ENCODE results near the gene HIPK2. TPM values are rescaled to one million over a fixed set of nuclear protein-coding genes. Genes with fewer than 3 reads are reported as not detected.

Gene HIPK2
- total RNA-seq, 2 donors from 2014 or later = 22.1 to 26.4 TPM

DNA sequence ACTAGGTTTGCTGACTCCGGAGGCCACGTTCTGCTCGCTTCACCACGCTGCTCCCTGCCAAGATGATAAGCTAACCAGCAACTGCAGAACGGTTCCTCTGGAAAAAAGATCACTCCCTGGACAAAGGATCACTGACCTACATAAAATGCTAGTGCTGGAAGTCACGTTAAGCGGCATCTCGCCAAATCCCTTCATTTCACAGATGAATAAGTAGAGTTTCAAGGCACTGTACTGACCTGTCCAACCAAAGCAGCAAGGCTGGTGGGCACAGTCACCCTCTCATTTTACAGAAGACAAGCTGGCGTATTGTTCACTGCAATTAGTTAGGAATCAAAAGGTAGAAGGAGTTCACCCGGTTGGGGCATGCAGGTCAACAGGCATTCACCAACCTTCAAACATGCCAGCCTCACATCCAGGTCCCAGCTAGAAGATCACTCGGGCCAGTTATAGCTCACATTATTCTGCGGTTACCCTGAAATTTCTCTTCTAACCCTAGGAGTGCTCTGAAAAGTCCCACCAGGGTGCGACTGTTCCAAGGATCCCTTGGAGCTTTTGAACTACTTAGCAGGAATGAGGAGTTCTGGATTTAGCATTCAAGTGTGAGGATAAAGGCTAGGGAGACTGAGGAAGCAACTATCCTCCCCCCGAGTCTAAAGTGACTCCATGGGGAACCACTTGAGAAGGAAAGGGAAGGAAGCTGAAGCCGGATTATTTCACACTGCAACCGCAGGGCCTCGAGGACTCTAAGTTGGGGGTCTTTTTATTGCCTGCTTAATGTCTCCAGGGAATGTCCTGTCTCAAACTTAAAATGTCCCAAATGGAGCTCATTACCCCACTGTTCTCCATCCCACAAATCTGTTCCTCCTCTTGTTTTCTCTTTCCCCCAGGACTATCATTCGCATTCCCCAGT, 32.8 kb downstream of the HIPK2 start:
- TF ChIP-seq POLR2A (IDR thresholded peaks at IDR 0.05) = no peak
- TF ChIP-seq, protein P1, sequence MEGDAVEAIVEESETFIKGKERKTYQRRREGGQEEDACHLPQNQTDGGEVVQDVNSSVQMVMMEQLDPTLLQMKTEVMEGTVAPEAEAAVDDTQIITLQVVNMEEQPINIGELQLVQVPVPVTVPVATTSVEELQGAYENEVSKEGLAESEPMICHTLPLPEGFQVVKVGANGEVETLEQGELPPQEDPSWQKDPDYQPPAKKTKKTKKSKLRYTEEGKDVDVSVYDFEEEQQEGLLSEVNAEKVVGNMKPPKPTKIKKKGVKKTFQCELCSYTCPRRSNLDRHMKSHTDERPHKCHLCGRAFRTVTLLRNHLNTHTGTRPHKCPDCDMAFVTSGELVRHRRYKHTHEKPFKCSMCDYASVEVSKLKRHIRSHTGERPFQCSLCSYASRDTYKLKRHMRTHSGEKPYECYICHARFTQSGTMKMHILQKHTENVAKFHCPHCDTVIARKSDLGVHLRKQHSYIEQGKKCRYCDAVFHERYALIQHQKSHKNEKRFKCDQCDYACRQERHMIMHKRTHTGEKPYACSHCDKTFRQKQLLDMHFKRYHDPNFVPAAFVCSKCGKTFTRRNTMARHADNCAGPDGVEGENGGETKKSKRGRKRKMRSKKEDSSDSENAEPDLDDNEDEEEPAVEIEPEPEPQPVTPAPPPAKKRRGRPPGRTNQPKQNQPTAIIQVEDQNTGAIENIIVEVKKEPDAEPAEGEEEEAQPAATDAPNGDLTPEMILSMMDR (IDR thresholded peaks at IDR 0.05) = no peak
- WGBS, 2 donors = 78 to 86% methylated on average over 18 of the region's 18 CpGs
- intact Hi-C loops (cut with DNase I) = no loop called here
- Histone ChIP-seq H3K36me3 (replicated peaks in 1 of 2; ENCODE audit: insufficient read depth in 1 of 2, low read depth in 2 of 2) (no peaks in the 10 kb centered on the region), H3K27me3 (no peaks in the 10 kb centered on the region), H3K4me3 (no peak overlapping the region), H3K4me1 (peaks cover 54% of the 10 kb centered on the region), H3K9me3 (no peaks in the 10 kb centered on the region), H3K27ac (no peak overlapping the region)
- ATAC-seq = no peak
- peak in 1 of 4 donors; percentile 34 for DNase-seq

DNA sequence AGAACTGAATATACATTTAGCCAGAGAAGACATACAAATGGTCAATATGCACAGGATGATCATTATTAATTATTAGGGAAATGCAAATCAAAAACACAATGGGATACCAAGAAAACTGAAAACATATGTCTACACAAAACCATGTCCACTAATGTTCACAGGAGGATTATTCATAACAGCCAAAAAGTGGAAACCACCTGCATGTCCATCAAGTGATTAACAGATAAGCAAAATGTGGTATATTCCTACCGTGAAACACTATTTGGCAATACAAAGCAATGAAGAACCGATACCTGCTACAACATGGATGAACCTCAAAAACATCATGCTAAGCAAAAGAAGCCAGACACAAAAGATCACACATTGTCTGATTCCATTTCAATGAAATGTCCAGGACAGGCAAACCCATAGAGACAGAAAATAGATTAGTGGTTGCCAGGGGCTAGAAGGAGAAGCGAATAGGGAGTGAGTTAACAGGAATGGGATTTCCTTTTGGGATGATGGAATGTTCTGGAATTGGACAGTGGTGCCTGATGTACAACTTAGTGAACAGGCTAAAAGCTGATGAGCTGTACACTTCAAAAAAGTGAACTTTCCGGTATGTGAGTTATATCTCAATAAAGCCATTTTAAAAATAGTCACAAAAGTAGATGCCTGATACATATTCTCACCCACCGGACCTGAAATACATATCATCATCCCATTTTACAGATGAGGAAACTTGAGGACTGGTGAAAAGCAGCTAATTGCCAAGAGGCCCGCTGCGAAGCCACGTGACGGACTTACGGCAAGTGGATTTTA, 33.6 kb downstream of the HIPK2 start:
- Histone ChIP-seq H3K27me3 (no peaks in the 10 kb centered on the region), H3K4me3 (no peak overlapping the region), H3K27ac (no peak overlapping the region), H3K36me3 (replicated peaks in 1 of 2; ENCODE audit: insufficient read depth in 1 of 2, low read depth in 2 of 2) (no peaks in the 10 kb centered on the region), H3K4me1 (peaks cover 59% of the 10 kb centered on the region), H3K9me3 (no peaks in the 10 kb centered on the region)
- no peak for DNase-seq
- TF ChIP-seq, protein P1 (IDR thresholded peaks at IDR 0.05) = no peak
- TF ChIP-seq POLR2A (IDR thresholded peaks at IDR 0.05) = no peak
- WGBS, 2 donors = 91 to 94% methylated on average over 10 of the region's 10 CpGs
- no peak for ATAC-seq
- intact Hi-C loops (cut with DNase I) = no loop called here

GRCh38 chr7:139743267-139743966, 34.4 kb downstream of the HIPK2 start:
- intact Hi-C loops (cut with DNase I) = no loop called here
- no peak for ATAC-seq
- no peaks in the 10 kb centered on the region for H3K9me3 ChIP-seq
- DNase-seq = no peak
- H3K4me3 ChIP-seq = no peak overlapping the region
- H3K27me3 ChIP-seq = no peaks in the 10 kb centered on the region
- H3K4me1 ChIP-seq = peaks cover 54% of the 10 kb centered on the region
- H3K27ac ChIP-seq = no peak overlapping the region
- no peaks in the 10 kb centered on the region for H3K36me3 ChIP-seq (replicated peaks in 1 of 2; ENCODE audit: insufficient read depth in 1 of 2, low read depth in 2 of 2)
- 83 to 86% methylated on average over 2 of the region's 2 CpGs for WGBS, 2 donors
- TF ChIP-seq, protein P1 (IDR thresholded peaks at IDR 0.05) = no peak
- no peak for TF ChIP-seq POLR2A (IDR thresholded peaks at IDR 0.05)

DNA sequence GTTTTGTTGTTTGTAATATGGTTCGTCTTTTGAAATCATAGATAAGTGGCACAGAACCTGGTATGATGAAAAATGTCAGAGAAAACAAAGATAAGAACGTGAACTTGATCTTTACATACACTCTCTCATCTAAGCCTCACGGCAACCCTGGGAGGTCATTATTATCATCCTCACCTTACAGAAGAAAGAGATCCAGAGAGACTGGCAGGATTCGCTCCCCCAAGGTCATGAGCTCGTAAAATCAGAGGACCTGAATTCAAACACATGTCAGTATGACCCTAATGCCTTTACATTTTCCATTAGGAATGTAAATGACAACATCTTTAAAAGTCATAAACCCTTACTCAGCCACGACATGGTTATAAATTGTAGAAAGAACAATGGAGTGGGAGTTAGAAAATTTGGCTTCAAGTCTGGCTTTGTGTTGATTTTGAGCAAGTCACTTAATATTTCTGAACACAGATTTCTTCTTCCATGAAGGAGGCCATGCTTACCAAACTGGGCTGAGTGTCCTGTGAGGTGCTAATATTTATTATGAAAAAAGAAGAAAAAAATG, 35.9 kb downstream of the HIPK2 start:
- H3K36me3 ChIP-seq (replicated peaks in 1 of 2; ENCODE audit: insufficient read depth in 1 of 2, low read depth in 2 of 2) = no peaks in the 10 kb centered on the region
- no peaks in the 10 kb centered on the region for H3K27me3 ChIP-seq
- 51 to 53% methylated on average over 6 of the region's 6 CpGs for WGBS, 2 donors
- H3K4me1 ChIP-seq = peaks cover 59% of the 10 kb centered on the region
- peak overlapping the region in 2 of 4 donors; percentile 68 to 70 for H3K27ac ChIP-seq
- intact Hi-C loops (cut with DNase I) = no loop called here
- ATAC-seq (no peak), DNase-seq (no peak)
- H3K9me3 ChIP-seq = no peaks in the 10 kb centered on the region
- TF ChIP-seq, protein P1 (IDR thresholded peaks at IDR 0.05) = no peak
- TF ChIP-seq POLR2A (IDR thresholded peaks at IDR 0.05) = no peak
- no peak overlapping the region for H3K4me3 ChIP-seq

All from body of pancreas (tissue), 4 donors.